HepG2 (cell line): Measurements from ENCODE around the gene RAP2A. TPM values are rescaled to one million over a fixed set of nuclear protein-coding genes. Genes with fewer than 3 reads are reported as not detected.
A peak's percentile ranks its signal among the peaks of the same experiment; 100 is the strongest.

Source experiments
- AGO2 ChIP-seq: fragments of 200-400 bp; formaldehyde crosslinking; optimal IDR thresholded peaks from 2 replicates; pipeline ENCODE3; 2017; ENCODE audit warnings: mild to moderate bottlenecking, low read depth, low read length, moderate library complexity
- ARNT2 ChIP-seq: sonication (generic); formaldehyde crosslinking; IDR thresholded peaks from 2 replicates; pipeline ENCODE4 v1.8.0; 2022; ENCODE audit warnings: mild to moderate bottlenecking, low read depth, missing genetic modification reagents, moderate library complexity
- ATF6 ChIP-seq: sonication (generic); formaldehyde crosslinking; conservative IDR thresholded peaks from 2 replicates; pipeline ENCODE4 v1.4.0; 2020; ENCODE audit warnings: missing genetic modification reagents
- ATF7-NPFF ChIP-seq: sonication (generic); formaldehyde crosslinking; IDR thresholded peaks from 2 replicates; pipeline ENCODE4 v1.8.1; 2023; ENCODE audit warnings: mild to moderate bottlenecking, low read depth, missing genetic modification reagents, moderate library complexity
- E2F1 ChIP-seq: sonication (generic); formaldehyde crosslinking; IDR thresholded peaks from 2 replicates; pipeline ENCODE4 v1.5.0; 2020; ENCODE audit warnings: missing genetic modification reagents
- KDM3A ChIP-seq: IDR thresholded peaks from 2 replicates; pipeline ENCODE4 v1.6.1; 2018; ENCODE audit warnings: low read depth, missing compliant biosample characterization
- MLLT10 ChIP-seq: sonication (generic); formaldehyde crosslinking; IDR thresholded peaks from 2 replicates; pipeline ENCODE4 v1.4.0; 2020; ENCODE audit warnings: missing genetic modification reagents
- NR2F6 ChIP-seq, 2 experiments: IDR thresholded peaks; 2 replicates each; pipeline ENCODE4 v1.6.1; 2016; ENCODE audit warnings: antibody characterized with exemption in 1 of 2, mild to moderate bottlenecking in 1 of 2
- RORA ChIP-seq: sonication (generic); formaldehyde crosslinking; IDR thresholded peaks from 2 replicates; pipeline ENCODE4 v1.5.0; 2020; ENCODE audit warnings: mild to moderate bottlenecking, missing genetic modification reagents, moderate library complexity
- TGIF2 ChIP-seq: IDR thresholded peaks from 2 replicates; pipeline ENCODE4 v1.6.1; 2016; ENCODE audit warnings: control low read depth, missing compliant biosample characterization
- ZNF160 ChIP-seq: sonication (generic); formaldehyde crosslinking; IDR thresholded peaks from 2 replicates; pipeline ENCODE4 v1.8.0; 2022; ENCODE audit warnings: mild to moderate bottlenecking, inconsistent platforms, missing genetic modification reagents
- ZNF30 ChIP-seq: sonication (generic); formaldehyde crosslinking; IDR thresholded peaks from 2 replicates; pipeline ENCODE4 v1.5.0; 2020; ENCODE audit warnings: mild to moderate bottlenecking, missing genetic modification reagents
- ZNF367 ChIP-seq: sonication (generic); formaldehyde crosslinking; IDR thresholded peaks from 2 replicates; pipeline ENCODE4 v1.4.0; 2020; ENCODE audit warnings: missing genetic modification reagents, borderline replicate concordance
- ZNF484 ChIP-seq: sonication (generic); formaldehyde crosslinking; IDR thresholded peaks from 2 replicates; pipeline ENCODE4 v1.5.1; 2020; ENCODE audit warnings: mild to moderate bottlenecking, low read depth, missing genetic modification reagents, borderline replicate concordance
- ZNF660 ChIP-seq: sonication (generic); formaldehyde crosslinking; IDR thresholded peaks from 2 replicates; pipeline ENCODE4 v1.5.1; 2020; ENCODE audit warnings: mild to moderate bottlenecking, low read depth, missing genetic modification reagents, borderline replicate concordance
- ZNF775 ChIP-seq: sonication (generic); formaldehyde crosslinking; IDR thresholded peaks from 2 replicates; pipeline ENCODE4 v1.4.0; 2020; ENCODE audit warnings: missing genetic modification reagents, mild to moderate bottlenecking, moderate library complexity, borderline replicate concordance
- ZZZ3 ChIP-seq: sonication (generic); formaldehyde crosslinking; IDR thresholded peaks from 2 replicates; pipeline ENCODE4 v1.4.0; 2020; ENCODE audit warnings: missing genetic modification reagents, mild to moderate bottlenecking, borderline replicate concordance
- polyA plus RNA-seq, 8 experiments: library from polyadenylated mRNA; depleted of rRNA in 3 of 8; stranded (reverse) in 7 of 8; unstranded in 1 of 8; fragments of >200 nt; fragmentation: Illumina TruSeq in 4 of 8; extraction: Trizol in 4 of 8; gene quantifications; 2 replicates each; pipeline versions ENCODE4 v1.2.1 to v1.2.3, GENCODE V29; 2011 to 2016; ENCODE audit warnings: low read depth in 4 of 8, missing spikeins in 1 of 8, mixed read lengths in 1 of 8; ENCODE audit not compliant: insufficient read depth in 1 of 8
- total RNA-seq, 5 experiments: library from RNA; depleted of rRNA; stranded (reverse); fragments of >200 nt; fragmentation: Illumina TruSeq; extraction: Trizol; gene quantifications; 2 replicates each; pipeline ENCODE4 v1.2.3, GENCODE V29; 2016; ENCODE audit warnings: low read depth in 1 of 5
- TF ChIP-seq, protein P1 (sequence below): sonication (generic); formaldehyde crosslinking; IDR thresholded peaks from 2 replicates; pipeline ENCODE4 v1.4.0; 2020; ENCODE audit warnings: low read depth, mild to moderate bottlenecking, missing genetic modification reagents
- TF ChIP-seq, protein P2 (sequence below): sonication (generic); formaldehyde crosslinking; IDR thresholded peaks from 2 replicates; pipeline ENCODE4 v1.4.0; 2020; ENCODE audit warnings: missing genetic modification reagents, borderline replicate concordance

Gene RAP2A
- total and polyA plus RNA-seq, 2 of the 13 experiments (the other 11 are each of a cell fraction or from before 2014, with no cell fraction given) = 9.9 to 23.1 TPM

DNA sequence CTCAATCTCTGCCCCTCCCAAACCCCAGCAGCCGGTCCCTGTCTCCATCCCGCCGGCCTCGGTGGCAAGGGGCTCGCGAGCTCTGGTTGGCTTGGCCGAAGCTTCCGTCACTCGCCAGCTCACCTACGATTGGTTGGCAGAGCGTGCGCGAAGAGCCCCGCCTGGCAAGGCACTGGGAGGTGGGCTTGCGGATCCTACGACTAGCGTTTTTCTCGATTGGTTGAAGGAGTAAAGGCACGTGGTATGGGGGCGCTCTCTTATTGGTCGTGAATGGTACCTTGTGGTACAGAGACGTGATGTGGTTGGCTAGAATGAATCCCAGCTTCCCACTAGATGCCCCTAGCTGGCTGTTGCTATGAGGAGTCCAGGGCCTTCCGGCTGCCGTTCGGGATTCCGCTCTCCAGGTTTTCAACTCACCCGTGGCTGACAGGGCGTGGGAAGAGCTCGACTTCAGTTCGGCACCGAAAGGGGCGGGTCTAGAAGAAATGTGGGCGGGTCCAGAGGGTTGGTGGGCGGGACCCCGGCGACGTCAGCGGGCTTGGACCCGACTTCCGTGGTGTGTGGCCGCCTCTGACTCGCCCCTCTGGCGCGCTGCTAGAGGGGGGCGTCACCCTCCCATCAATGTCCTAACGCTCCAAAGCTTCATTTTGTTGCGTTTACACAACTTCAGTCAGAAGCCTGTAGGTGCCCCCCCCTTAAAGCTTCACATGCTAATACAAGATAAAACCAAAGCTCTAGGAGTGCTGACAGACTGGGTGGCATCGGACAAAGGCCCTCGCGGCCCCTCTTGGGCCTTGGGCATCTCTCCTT, 847 bp upstream of the RAP2A start (continued):
- TF ChIP-seq, protein P1, sequence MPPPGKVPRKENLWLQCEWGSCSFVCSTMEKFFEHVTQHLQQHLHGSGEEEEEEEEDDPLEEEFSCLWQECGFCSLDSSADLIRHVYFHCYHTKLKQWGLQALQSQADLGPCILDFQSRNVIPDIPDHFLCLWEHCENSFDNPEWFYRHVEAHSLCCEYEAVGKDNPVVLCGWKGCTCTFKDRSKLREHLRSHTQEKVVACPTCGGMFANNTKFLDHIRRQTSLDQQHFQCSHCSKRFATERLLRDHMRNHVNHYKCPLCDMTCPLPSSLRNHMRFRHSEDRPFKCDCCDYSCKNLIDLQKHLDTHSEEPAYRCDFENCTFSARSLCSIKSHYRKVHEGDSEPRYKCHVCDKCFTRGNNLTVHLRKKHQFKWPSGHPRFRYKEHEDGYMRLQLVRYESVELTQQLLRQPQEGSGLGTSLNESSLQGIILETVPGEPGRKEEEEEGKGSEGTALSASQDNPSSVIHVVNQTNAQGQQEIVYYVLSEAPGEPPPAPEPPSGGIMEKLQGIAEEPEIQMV (CRISPR knock-in tag) = no peak
- TF ChIP-seq ZNF775 = no peak
- no peak for TF ChIP-seq ZZZ3 (CRISPR knock-in tag)
- TF ChIP-seq, protein P2, sequence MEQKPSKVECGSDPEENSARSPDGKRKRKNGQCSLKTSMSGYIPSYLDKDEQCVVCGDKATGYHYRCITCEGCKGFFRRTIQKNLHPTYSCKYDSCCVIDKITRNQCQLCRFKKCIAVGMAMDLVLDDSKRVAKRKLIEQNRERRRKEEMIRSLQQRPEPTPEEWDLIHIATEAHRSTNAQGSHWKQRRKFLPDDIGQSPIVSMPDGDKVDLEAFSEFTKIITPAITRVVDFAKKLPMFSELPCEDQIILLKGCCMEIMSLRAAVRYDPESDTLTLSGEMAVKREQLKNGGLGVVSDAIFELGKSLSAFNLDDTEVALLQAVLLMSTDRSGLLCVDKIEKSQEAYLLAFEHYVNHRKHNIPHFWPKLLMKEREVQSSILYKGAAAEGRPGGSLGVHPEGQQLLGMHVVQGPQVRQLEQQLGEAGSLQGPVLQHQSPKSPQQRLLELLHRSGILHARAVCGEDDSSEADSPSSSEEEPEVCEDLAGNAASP (CRISPR knock-in tag) = peak; percentile 47
- TF ChIP-seq MLLT10 (CRISPR knock-in tag) = no peak
- no peak for TF ChIP-seq ZNF367
- TF ChIP-seq ZNF30 (CRISPR knock-in tag) = no peak
- no peak for TF ChIP-seq ATF7-NPFF (CRISPR knock-in tag)
- TF ChIP-seq ATF6 = 0 out of 2 replicates have a peak, but pooled peaks have one; percentile 26
- TF ChIP-seq TGIF2 (CRISPR knock-in tag) = no peak
- no peak for TF ChIP-seq ZNF160 (CRISPR knock-in tag)
- no peak for TF ChIP-seq RORA (CRISPR knock-in tag)
- no peak for TF ChIP-seq ZNF660 (CRISPR knock-in tag)
- peak; percentile 73 for TF ChIP-seq ARNT2
- no peak for TF ChIP-seq ZNF484 (CRISPR knock-in tag)
- TF ChIP-seq KDM3A (CRISPR knock-in tag) = no peak
- TF ChIP-seq AGO2 = peak; percentile 53
- TF ChIP-seq NR2F6 (IDR thresholded peaks at IDR 0.05) = no peak; the same call in 1 of the 2 replicates
- TF ChIP-seq NR2F6 (CRISPR knock-in tag; IDR thresholded peaks at IDR 0.05) = peak; percentile 37; the same call in 1 of the 2 replicates
- TF ChIP-seq E2F1 (CRISPR knock-in tag) = no peak
